T-helper 17 cell (primary cell): ENCODE measurements around the gene COX4I2. TPM values are rescaled to one million over a fixed set of nuclear protein-coding genes. Genes with fewer than 3 reads are reported as not detected.
"Not testable (repeated sequence)": the region's sequence is repeated elsewhere in the genome, so short reads cannot be mapped to it uniquely, and the experiment has no call there.

ENCODE experiments used
- ATAC-seq: fragments of 150-1000 bp; cut with Tn5 transposase; 2 replicates; pipeline ENCODE4 v1.10.0; 2021; ENCODE audit warnings: mild to moderate bottlenecking, moderate library complexity
- DNase-seq, 3 donors: peaks; one replicate each; pipeline versions ENCODE4 v3.0.0 to v3.0.0-alpha.2; 2020 to 2021
- H3K9me3 ChIP-seq: one replicate; pipeline ENCODE4 v1.7.0; 2013; ENCODE audit warnings: low read length, mild to moderate bottlenecking; ENCODE audit not compliant: control insufficient read depth, poor library complexity, severe bottlenecking
- H3K27ac Mint-ChIP-seq: one replicate; pipeline ENCODE4 v1.8.0; 2022; ENCODE audit warnings: mild to moderate bottlenecking, moderate library complexity, mixed read lengths
- H3K27me3 Mint-ChIP-seq: one replicate; pipeline ENCODE4 v1.8.0; 2022; ENCODE audit warnings: mixed read lengths
- H3K36me3 Mint-ChIP-seq: one replicate; pipeline ENCODE4 v1.8.0; 2022; ENCODE audit warnings: low read depth, mixed read lengths
- H3K4me1 Mint-ChIP-seq: one replicate; pipeline ENCODE4 v1.8.0; 2022; ENCODE audit warnings: mild to moderate bottlenecking, mixed read lengths
- H3K4me3 Mint-ChIP-seq: one replicate; pipeline ENCODE4 v1.8.0; 2022; ENCODE audit warnings: mild to moderate bottlenecking, moderate library complexity, mixed read lengths
- total RNA-seq, 4 donors: library from RNA in 2 of 4; stranded (reverse) in 2 of 4; gene quantifications; one replicate each; pipeline ENCODE4 v1.2.3 and lab custom pipeline; 2022 to 2026

COX4I2 gene
- total RNA-seq, 2 donors from 2014 or later, result not detected

- not testable (repeated sequence) for H3K4me3 Mint-ChIP-seq, DNase-seq, H3K27ac Mint-ChIP-seq, H3K9me3 ChIP-seq, H3K4me1 Mint-ChIP-seq, ATAC-seq, H3K36me3 Mint-ChIP-seq, H3K27me3 Mint-ChIP-seq
These were observed 10.4 kb downstream of the COX4I2 start for GRCh38 chr20:31648104-31648503.

- Mint-ChIP-seq H3K27ac (no peak overlapping the region), H3K4me1 (no peaks in the 10 kb centered on the region), H3K36me3 (no peaks in the 10 kb centered on the region), H3K27me3 (no peaks in the 10 kb centered on the region), H3K4me3 (no peak overlapping the region)
- ATAC-seq, result no peak
- no peak for DNase-seq
- no peaks in the 10 kb centered on the region for H3K9me3 ChIP-seq
These were observed 15.2 kb downstream of the COX4I2 start for GRCh38 chr20:31652917-31653396.

GRCh38 chr20:31653561-31653960 lies 15.8 kb downstream of the COX4I2 start:
- H3K4me1 Mint-ChIP-seq, result no peaks in the 10 kb centered on the region
- no peaks in the 10 kb centered on the region for H3K27me3 Mint-ChIP-seq
- H3K4me3 Mint-ChIP-seq, result no peak overlapping the region
- ATAC-seq (no peak), DNase-seq (no peak)
- H3K9me3 ChIP-seq, result no peaks in the 10 kb centered on the region
- H3K27ac Mint-ChIP-seq, result no peak overlapping the region
- H3K36me3 Mint-ChIP-seq, result no peaks in the 10 kb centered on the region

- no peak for ATAC-seq
These were observed 16.8 kb downstream of the COX4I2 start for GRCh38 chr20:31654534-31654933.

GRCh38 chr20:31661625-31662371 lies 24.1 kb downstream of the COX4I2 start:
- no peaks in the 10 kb centered on the region for H3K36me3 Mint-ChIP-seq
- peaks cover 30% of the 10 kb centered on the region for H3K4me1 Mint-ChIP-seq
- DNase-seq (peak; percentile 72 to 78 (median 75)), ATAC-seq (peak; percentile 93)
- peak overlapping the region; percentile 96 for H3K27ac Mint-ChIP-seq
- no peaks in the 10 kb centered on the region for H3K9me3 ChIP-seq
- peak overlapping the region; percentile 95 for H3K4me3 Mint-ChIP-seq
- no peaks in the 10 kb centered on the region for H3K27me3 Mint-ChIP-seq

More at GRCh38 chr20:31654534-31654933, 16.8 kb downstream of the COX4I2 start:
- DNase-seq, result no peak
- H3K4me3 Mint-ChIP-seq, result no peak overlapping the region
- H3K4me1 Mint-ChIP-seq, result no peaks in the 10 kb centered on the region
- no peak overlapping the region for H3K27ac Mint-ChIP-seq
- H3K27me3 Mint-ChIP-seq, result no peaks in the 10 kb centered on the region
- no peaks in the 10 kb centered on the region for H3K9me3 ChIP-seq
- no peaks in the 10 kb centered on the region for H3K36me3 Mint-ChIP-seq

- ATAC-seq, result no peak
- no peaks in the 10 kb centered on the region for H3K27me3 Mint-ChIP-seq
- H3K27ac Mint-ChIP-seq, result peak overlapping the region; percentile 96
- peaks cover 34% of the 10 kb centered on the region for H3K4me1 Mint-ChIP-seq
- no peak for DNase-seq
- no peaks in the 10 kb centered on the region for H3K9me3 ChIP-seq
- peak overlapping the region; percentile 95 for H3K4me3 Mint-ChIP-seq
- H3K36me3 Mint-ChIP-seq, result no peaks in the 10 kb centered on the region
These were observed 24.7 kb downstream of the COX4I2 start for GRCh38 chr20:31662372-31662854.

GRCh38 chr20:31663524-31663837 lies 25.8 kb downstream of the COX4I2 start:
- no peak overlapping the region for H3K27ac Mint-ChIP-seq
- H3K4me3 Mint-ChIP-seq, result no peak overlapping the region
- H3K36me3 Mint-ChIP-seq, result no peaks in the 10 kb centered on the region
- H3K9me3 ChIP-seq, result no peaks in the 10 kb centered on the region
- no peak for DNase-seq
- H3K4me1 Mint-ChIP-seq, result peaks cover 43% of the 10 kb centered on the region
- ATAC-seq, result no peak
- H3K27me3 Mint-ChIP-seq, result no peaks in the 10 kb centered on the region

- Mint-ChIP-seq H3K4me3 (no peak overlapping the region), H3K36me3 (no peaks in the 10 kb centered on the region), H3K27me3 (no peaks in the 10 kb centered on the region), H3K27ac (peak overlapping the region; percentile 90), H3K4me1 (peaks cover 43% of the 10 kb centered on the region)
- DNase-seq (no peak), ATAC-seq (no peak)
- no peaks in the 10 kb centered on the region for H3K9me3 ChIP-seq
These were observed 26.4 kb downstream of the COX4I2 start for GRCh38 chr20:31663838-31664695.

GRCh38 chr20:31664696-31665354 lies 27.1 kb downstream of the COX4I2 start:
- Mint-ChIP-seq H3K27me3 (no peaks in the 10 kb centered on the region), H3K27ac (peak overlapping the region; percentile 90), H3K4me1 (peaks cover 45% of the 10 kb centered on the region), H3K36me3 (no peaks in the 10 kb centered on the region), H3K4me3 (no peak overlapping the region)
- H3K9me3 ChIP-seq, result no peaks in the 10 kb centered on the region
- DNase-seq (no peak), ATAC-seq (no peak)

- peaks cover 46% of the 10 kb centered on the region for H3K4me1 Mint-ChIP-seq
- DNase-seq, result no peak
- no peaks in the 10 kb centered on the region for H3K27me3 Mint-ChIP-seq
These were observed 28.0 kb downstream of the COX4I2 start for GRCh38 chr20:31665753-31666152.

GRCh38 chr20:31666258-31667042 lies 28.7 kb downstream of the COX4I2 start:
- Mint-ChIP-seq H3K27me3 (no peaks in the 10 kb centered on the region), H3K4me1 (peaks cover 43% of the 10 kb centered on the region), H3K27ac (peak overlapping the region; percentile 90), H3K4me3 (peak overlapping the region; percentile 25), H3K36me3 (no peaks in the 10 kb centered on the region)
- no peaks in the 10 kb centered on the region for H3K9me3 ChIP-seq
- no peak for DNase-seq
- ATAC-seq, result peak; percentile 73

More at GRCh38 chr20:31665753-31666152, 28.0 kb downstream of the COX4I2 start:
- Mint-ChIP-seq H3K36me3 (no peaks in the 10 kb centered on the region), H3K27ac (peak overlapping the region; percentile 90), H3K4me3 (no peak overlapping the region)
- no peak for ATAC-seq
- no peaks in the 10 kb centered on the region for H3K9me3 ChIP-seq
